ENCODE measurements around the gene TOMM34. TPM values are rescaled to one million over a fixed set of nuclear protein-coding genes. Genes with fewer than 3 reads are reported as not detected.

The TOMM34 gene
- total RNA-seq, 2 experiments from 2014 or later: 5.6 to 5.9 TPM

DNA sequence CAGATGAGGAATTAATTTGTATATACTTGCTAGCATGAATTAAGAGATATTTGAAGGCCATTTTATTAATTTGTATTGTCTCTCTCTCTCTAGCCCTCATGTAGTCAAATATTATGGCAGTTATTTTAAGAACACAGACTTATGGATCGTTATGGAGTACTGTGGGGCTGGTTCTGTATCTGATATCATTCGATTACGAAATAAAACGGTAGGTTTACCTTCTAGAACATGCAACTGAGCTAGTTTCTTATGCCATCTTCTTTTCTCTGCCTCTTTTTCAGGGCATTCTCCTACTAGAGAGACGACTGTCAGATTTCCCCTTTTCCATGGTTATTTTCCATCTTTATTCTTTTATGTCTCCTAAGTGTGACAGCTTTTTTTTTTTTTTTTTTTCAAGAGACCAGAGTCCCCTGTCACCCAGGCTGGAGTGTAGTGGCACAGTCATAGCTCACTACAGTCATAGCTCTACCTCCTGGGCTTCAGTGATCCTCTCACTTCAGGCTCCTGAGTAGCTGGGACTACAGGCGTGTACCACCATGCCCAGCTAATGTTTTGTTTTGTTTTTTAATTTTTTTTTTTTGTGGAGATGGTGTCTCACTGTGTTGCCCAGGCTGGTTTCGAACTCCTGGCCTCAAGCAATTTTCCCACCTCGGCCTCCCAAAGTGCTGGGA is 21.7 kb upstream of the TOMM34 start:
- ATAC-seq (ENCODE audit: poor library complexity): no peak
- no peaks in the 10 kb centered on the region for H3K9me3 ChIP-seq (ENCODE audit: control insufficient read depth in 1 of 2, insufficient read depth in 1 of 2, low read length in 2 of 2)
- Mint-ChIP-seq H3K9me3 (no peaks in the 10 kb centered on the region), H3K36me3 (ENCODE audit: low read depth) (peaks cover 90% of the 10 kb centered on the region), H3K4me3 (peak overlapping the region; percentile 42), H3K27ac (peak overlapping the region; percentile 96), H3K4me1 (ENCODE audit: low read depth) (peaks cover 91% of the 10 kb centered on the region), H3K27me3 (no peaks in the 10 kb centered on the region)
- DNase-seq: no peak
- H3K36me3 ChIP-seq (ENCODE audit: insufficient read depth, low read length): peaks cover 68% of the 10 kb centered on the region
- peaks cover 59% of the 10 kb centered on the region for H3K4me1 ChIP-seq (ENCODE audit: insufficient read depth, low read length)
- H3K27ac ChIP-seq (ENCODE audit: low read depth in 1 of 2, low read length in 2 of 2): peak overlapping the region; percentile 54 to 95
- CTCF ChIA-PET: interaction anchor here (0.6 to 2.8 kb wide), 5 partner anchors 10 to 112 kb away, joined by 3 to 10 read pairs (median 6); partner anchors contain the start of gene STK4
- no peak overlapping the region for H3K4me3 ChIP-seq (ENCODE audit: low read length)
- TF ChIP-seq CTCF (IDR thresholded peaks at IDR 0.05): no peak
- POLR2A ChIA-PET: interaction anchor here (0.6 to 1.1 kb wide), 4 partner anchors 11 to 99 kb away, joined by 3 to 5 read pairs (median 4); no protein-coding TSS in a partner anchor
- H3K27me3 ChIP-seq (ENCODE audit: control insufficient read depth in 1 of 2, insufficient read depth in 2 of 2, low read length in 2 of 2): no peaks in the 10 kb centered on the region
- intact Hi-C loops (cut with DNase I, micrococcal nuclease): loop anchor here (2.0 kb wide), 2 partner anchors 13 to 15 kb away; partner anchors contain the start of gene STK4 (in 1 of the 2)

DNA sequence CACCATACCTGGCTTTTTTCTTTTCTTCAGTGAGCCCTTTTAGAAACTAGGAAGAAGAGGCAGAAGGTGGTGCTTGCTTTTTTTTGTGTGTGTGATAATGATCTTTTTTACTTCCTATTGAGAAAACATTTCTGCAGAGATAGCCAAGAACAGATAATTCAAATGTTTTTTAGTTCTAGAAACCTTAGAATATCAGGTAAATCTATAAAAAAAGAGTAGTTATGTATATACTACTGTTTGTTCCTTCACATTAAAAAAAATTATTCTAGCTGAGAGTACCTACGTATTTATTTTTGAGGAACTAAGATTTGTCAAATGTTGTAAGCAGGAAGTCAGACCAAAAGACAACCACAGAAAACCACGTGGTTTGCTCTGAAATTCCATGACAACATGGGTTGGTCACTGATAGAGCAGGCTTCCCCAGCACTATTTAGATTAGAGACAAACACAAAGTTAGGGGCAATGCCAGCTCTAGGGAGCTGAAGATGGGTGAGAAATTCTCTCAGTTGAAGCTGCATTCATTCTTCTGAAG is 19.0 kb upstream of the TOMM34 start:
- Mint-ChIP-seq H3K36me3 (ENCODE audit: low read depth) (peaks cover 92% of the 10 kb centered on the region), H3K4me3 (peak overlapping the region; percentile 83), H3K27me3 (no peaks in the 10 kb centered on the region), H3K4me1 (ENCODE audit: low read depth) (peaks cover 93% of the 10 kb centered on the region), H3K9me3 (no peaks in the 10 kb centered on the region), H3K27ac (peak overlapping the region; percentile 96)
- DNase-seq: peak in 13 of 14 experiments; percentile 35 to 94 (median 49)
- H3K4me1 ChIP-seq (ENCODE audit: insufficient read depth, low read length): peaks cover 56% of the 10 kb centered on the region
- ChIA-PET CTCF (interaction anchor here (1.1 to 4.9 kb wide), 8 partner anchors 8 to 116 kb away, joined by 3 to 31 read pairs (median 4); partner anchors contain the start of genes STK4 and TOMM34), POLR2A (interaction anchor here (0.6 to 5.3 kb wide), 16 partner anchors 10 to 1521 kb away, joined by 3 to 180 read pairs (median 6); partner anchors contain the start of genes STK4, TOMM34 and YWHAB)
- intact Hi-C loops (cut with DNase I, micrococcal nuclease): loop anchor here in 1 of 2 experiments (1.0 kb wide), 1 partner anchor 8 kb away; no protein-coding TSS in a partner anchor
- no peak for TF ChIP-seq CTCF (IDR thresholded peaks at IDR 0.05)
- H3K27ac ChIP-seq (ENCODE audit: low read depth in 1 of 2, low read length in 2 of 2): peak overlapping the region; percentile 90 to 95
- H3K9me3 ChIP-seq (ENCODE audit: control insufficient read depth in 1 of 2, insufficient read depth in 1 of 2, low read length in 2 of 2): no peaks in the 10 kb centered on the region
- H3K27me3 ChIP-seq (ENCODE audit: control insufficient read depth in 1 of 2, insufficient read depth in 2 of 2, low read length in 2 of 2): no peaks in the 10 kb centered on the region
- ATAC-seq (ENCODE audit: poor library complexity): peak; percentile 85
- peaks cover 69% of the 10 kb centered on the region for H3K36me3 ChIP-seq (ENCODE audit: insufficient read depth, low read length)
- H3K4me3 ChIP-seq (ENCODE audit: low read length): peak overlapping the region; percentile 34

DNA sequence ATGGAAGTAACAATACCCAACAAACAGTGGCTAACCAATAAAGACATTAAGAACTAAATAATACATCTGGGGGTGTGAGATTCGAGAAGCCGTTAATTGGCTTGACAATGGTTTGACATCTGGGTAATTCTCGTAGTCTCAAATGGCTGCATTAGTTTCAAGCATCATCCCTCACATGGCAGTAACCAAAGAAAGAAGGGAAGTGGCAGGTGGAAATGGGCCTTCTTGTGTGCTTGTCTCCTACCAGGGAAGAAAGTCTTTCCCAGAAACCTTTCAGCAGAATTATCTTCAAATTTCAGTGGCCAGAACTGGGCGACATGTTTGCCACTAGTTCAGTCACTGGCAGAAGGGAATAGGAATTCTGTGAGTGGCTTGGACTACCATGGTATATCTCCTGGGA is 16.5 kb upstream of the TOMM34 start:
- no peaks in the 10 kb centered on the region for H3K9me3 Mint-ChIP-seq
- CTCF ChIA-PET: interaction anchor here (1.2 to 4.9 kb wide), 4 partner anchors 10 to 88 kb away, joined by 3 to 31 read pairs (median 5); partner anchors contain the start of genes STK4 and TOMM34

More for the DNA sequence above, 16.5 kb upstream of the TOMM34 start:
- Histone ChIP-seq H3K36me3 (ENCODE audit: insufficient read depth, low read length) (peaks cover 72% of the 10 kb centered on the region), H3K27me3 (ENCODE audit: control insufficient read depth in 1 of 2, insufficient read depth in 2 of 2, low read length in 2 of 2) (no peaks in the 10 kb centered on the region), H3K4me1 (ENCODE audit: insufficient read depth, low read length) (peaks cover 50% of the 10 kb centered on the region), H3K4me3 (ENCODE audit: low read length) (no peak overlapping the region), H3K9me3 (ENCODE audit: control insufficient read depth in 1 of 2, insufficient read depth in 1 of 2, low read length in 2 of 2) (no peaks in the 10 kb centered on the region), H3K27ac (ENCODE audit: low read depth in 1 of 2, low read length in 2 of 2) (peak overlapping the region in 1 of 2 donors; percentile 95)
- H3K36me3 Mint-ChIP-seq (ENCODE audit: low read depth): peaks cover 92% of the 10 kb centered on the region
- H3K4me1 Mint-ChIP-seq (ENCODE audit: low read depth): peaks cover 92% of the 10 kb centered on the region
- intact Hi-C loops (cut with DNase I, micrococcal nuclease): no loop called here
- DNase-seq (no peak), ATAC-seq (ENCODE audit: poor library complexity) (no peak)
- POLR2A ChIA-PET: interaction anchor here (4.7 to 5.3 kb wide), 2 partner anchors 9 to 15 kb away, joined by 61 to 180 read pairs; partner anchors contain the start of genes STK4 and TOMM34
- H3K4me3 Mint-ChIP-seq: peak overlapping the region; percentile 83
- H3K27ac Mint-ChIP-seq: peak overlapping the region; percentile 96
- no peak for TF ChIP-seq CTCF (IDR thresholded peaks at IDR 0.05)
- no peaks in the 10 kb centered on the region for H3K27me3 Mint-ChIP-seq

Data from CD4-positive, alpha-beta T cell (primary cell).